Smooth muscle cell (in vitro differentiated cells): ENCODE results near the gene FLNC. TPM values are rescaled to one million over a fixed set of nuclear protein-coding genes. Genes with fewer than 3 reads are reported as not detected.

Experiments
- DNase-seq: peaks from one replicate; lab custom pipeline; 2025; ENCODE audit not compliant: unreplicated experiment; lab: John Stamatoyannopoulos, UW
- H2AFZ ChIP-seq: fragments of 200-600 bp; sonication (generic); 2 replicates; pipeline ENCODE4 v1.6.0; 2016; ENCODE audit warnings: antibody characterized with exemption, low read depth, mild to moderate bottlenecking
- H3F3A ChIP-seq: fragments of 200-600 bp; sonication (generic); 2 replicates; pipeline ENCODE4 v1.6.0; 2017; ENCODE audit warnings: antibody characterized with exemption, low read depth
- H3K27ac ChIP-seq: fragments of 200-600 bp; sonication (generic); 2 replicates; pipeline ENCODE4 v1.5.1; 2016; ENCODE audit warnings: low read depth, mild to moderate bottlenecking
- H3K27me3 ChIP-seq: fragments of 200-600 bp; sonication (generic); 2 replicates; pipeline ENCODE4 v1.6.1; 2016; ENCODE audit warnings: low read depth, mild to moderate bottlenecking
- H3K36me3 ChIP-seq: fragments of 200-600 bp; sonication (generic); 2 replicates; pipeline ENCODE4 v1.5.1; 2016; ENCODE audit warnings: low read depth
- H3K4me1 ChIP-seq: fragments of 200-600 bp; sonication (generic); 2 replicates; pipeline ENCODE4 v1.5.1; 2016; ENCODE audit warnings: low read depth
- H3K4me2 ChIP-seq: fragments of 200-600 bp; sonication (generic); 2 replicates; pipeline ENCODE4 v1.6.0; 2016; ENCODE audit warnings: mild to moderate bottlenecking
- H3K4me3 ChIP-seq: fragments of 200-600 bp; sonication (generic); 2 replicates; pipeline ENCODE4 v1.5.1; 2016; ENCODE audit warnings: mild to moderate bottlenecking
- H3K79me2 ChIP-seq: fragments of 200-600 bp; sonication (generic); 2 replicates; pipeline ENCODE4 v1.6.0; 2016; ENCODE audit warnings: low read depth, mild to moderate bottlenecking
- H3K9ac ChIP-seq: fragments of 200-600 bp; sonication (generic); 2 replicates; pipeline ENCODE4 v1.6.0; 2016; ENCODE audit warnings: low read depth
- H3K9me3 ChIP-seq: fragments of 200-600 bp; sonication (generic); replicated peaks from 2 replicates; pipeline ENCODE4 v1.5.1; 2016; ENCODE audit warnings: low read depth
- H4K20me1 ChIP-seq: fragments of 200-600 bp; sonication (generic); 2 replicates; pipeline ENCODE4 v1.6.0; 2016; ENCODE audit warnings: low read depth
- CTCF ChIP-seq: fragments of 200-600 bp; sonication (generic); IDR thresholded peaks from 2 replicates; pipeline ENCODE4 v1.5.1; 2017; ENCODE audit warnings: borderline replicate concordance, mild to moderate bottlenecking, antibody characterized with exemption; ENCODE audit not compliant: insufficient read depth, poor library complexity, severe bottlenecking
- WGBS: methylation state at CpG from one replicate; pipeline ENCODE4 v1.1.7; 2016; ENCODE audit warnings: low lambda C conversion rate; 5-methylcytosine and 5-hydroxymethylcytosine counted together
- polyA plus RNA-seq: library from polyadenylated mRNA; unstranded; fragments of >200 nt; fragmentation: Nextera tagmentation; extraction: Ambion mirVana; gene quantifications from 2 replicates; pipeline ENCODE4 v1.2.1, GENCODE V29; 2016
- total RNA-seq: library from RNA; depleted of rRNA; stranded (reverse); fragments of >200 nt; gene quantifications from 2 replicates; pipeline ENCODE4 v1.2.3, GENCODE V29; 2014

The FLNC gene
- total and polyA plus RNA-seq, 2 experiments from 2014 or later, result 31.7 to 34.2 TPM

GRCh38 chr7:128842674-128843641 is 12.8 kb downstream of the FLNC start:
- Histone ChIP-seq H3F3A (no peaks in the 10 kb centered on the region), H3K4me2 (no peak overlapping the region), H3K27ac (no peak overlapping the region), H3K4me3 (no peak overlapping the region), H3K79me2 (no peaks in the 10 kb centered on the region), H3K27me3 (no peaks in the 10 kb centered on the region), H3K9ac (no peak overlapping the region), H3K36me3 (no peaks in the 10 kb centered on the region), H4K20me1 (peaks cover 55% of the 10 kb centered on the region), H2AFZ (no peak overlapping the region), H3K4me1 (no peaks in the 10 kb centered on the region), H3K9me3 (no peaks in the 10 kb centered on the region)
- 98% methylated on average over 30 of the region's 38 CpGs for WGBS
- no peak for DNase-seq
- no peak for TF ChIP-seq CTCF

GRCh38 chr7:128843938-128844621 is 13.9 kb downstream of the FLNC start:
- Histone ChIP-seq H3K4me3 (no peak overlapping the region), H3K9ac (no peak overlapping the region), H3K4me2 (no peak overlapping the region), H4K20me1 (peaks cover 44% of the 10 kb centered on the region), H3K4me1 (no peaks in the 10 kb centered on the region), H3K27ac (no peak overlapping the region), H3K9me3 (no peaks in the 10 kb centered on the region), H3K27me3 (no peaks in the 10 kb centered on the region), H3K79me2 (no peaks in the 10 kb centered on the region), H3F3A (no peaks in the 10 kb centered on the region), H3K36me3 (no peaks in the 10 kb centered on the region), H2AFZ (no peak overlapping the region)
- TF ChIP-seq CTCF, result no peak
- WGBS, result 96% methylated on average over 17 of the region's 17 CpGs
- no peak for DNase-seq

- Histone ChIP-seq H3K27me3 (no peaks in the 10 kb centered on the region), H3K36me3 (no peaks in the 10 kb centered on the region), H3K4me1 (no peaks in the 10 kb centered on the region), H2AFZ (no peak overlapping the region), H3K79me2 (no peaks in the 10 kb centered on the region), H3K9ac (no peak overlapping the region), H3K9me3 (no peaks in the 10 kb centered on the region), H3K4me2 (no peak overlapping the region), H3K27ac (no peak overlapping the region), H4K20me1 (peaks cover 36% of the 10 kb centered on the region), H3K4me3 (no peak overlapping the region), H3F3A (no peaks in the 10 kb centered on the region)
- TF ChIP-seq CTCF, result no peak
- no peak for DNase-seq
- 98% methylated on average over 25 of the region's 25 CpGs for WGBS
Observed at GRCh38 chr7:128844777-128845311, 14.6 kb downstream of the FLNC start.
